Brain microvascular endothelial cell (primary cell): Measurements from ENCODE around the gene IRX6.

Experiments
- DNase-seq: peaks from one replicate; pipeline ENCODE4 v3.0.0-alpha.2; 2020
- H3K27ac ChIP-seq: fragments of 250-450 bp; sonication (Bioruptor Pico); 2 replicates; pipeline ENCODE4 v1.5.1; 2020; ENCODE audit warnings: mild to moderate bottlenecking, moderate library complexity
- H3K27me3 ChIP-seq: fragments of 250-450 bp; sonication (Bioruptor Pico); replicated peaks from 2 replicates; pipeline ENCODE4 v1.5.1; 2020; ENCODE audit warnings: mild to moderate bottlenecking
- H3K36me3 ChIP-seq: fragments of 250-450 bp; sonication (Bioruptor Pico); replicated peaks from 2 replicates; pipeline ENCODE4 v1.5.1; 2020; ENCODE audit warnings: mild to moderate bottlenecking
- H3K4me3 ChIP-seq: 2 replicates; pipeline ENCODE4 v1.5.1; 2011; ENCODE audit warnings: low read depth, mild to moderate bottlenecking, control low read depth, low read length, moderate library complexity
- in situ Hi-C: cut with HindIII; loops from 2 replicates; pipeline ENCODE4 v1.10.0; 2017; ENCODE audit warnings: low sequenced_read_pairs, low pct_ligation_motif_present
- TF ChIP-seq, protein P1 (sequence below): IDR thresholded peaks from 2 replicates; pipeline ENCODE4 v1.5.1; 2011; ENCODE audit warnings: low read depth, mild to moderate bottlenecking, moderate library complexity, low read length, control low read depth, inconsistent platforms; ENCODE audit errors: missing control alignments

The IRX6 gene

GRCh38 chr16:55323637-55324271, at the start of gene IRX6:
Gene IRX6, plus strand, starts transcription at chr16:55324203. Its CDS starts 889 bp downstream, at chr16:55325092.
- Histone ChIP-seq H3K27me3 (peaks cover 43% of the 10 kb centered on the region), H3K36me3 (no peaks in the 10 kb centered on the region), H3K27ac (no peak within 1 kb of the TSS), H3K4me3 (no peak within 1 kb of the TSS)
- in situ Hi-C loops, result no loop called here
- TF ChIP-seq, protein P1, sequence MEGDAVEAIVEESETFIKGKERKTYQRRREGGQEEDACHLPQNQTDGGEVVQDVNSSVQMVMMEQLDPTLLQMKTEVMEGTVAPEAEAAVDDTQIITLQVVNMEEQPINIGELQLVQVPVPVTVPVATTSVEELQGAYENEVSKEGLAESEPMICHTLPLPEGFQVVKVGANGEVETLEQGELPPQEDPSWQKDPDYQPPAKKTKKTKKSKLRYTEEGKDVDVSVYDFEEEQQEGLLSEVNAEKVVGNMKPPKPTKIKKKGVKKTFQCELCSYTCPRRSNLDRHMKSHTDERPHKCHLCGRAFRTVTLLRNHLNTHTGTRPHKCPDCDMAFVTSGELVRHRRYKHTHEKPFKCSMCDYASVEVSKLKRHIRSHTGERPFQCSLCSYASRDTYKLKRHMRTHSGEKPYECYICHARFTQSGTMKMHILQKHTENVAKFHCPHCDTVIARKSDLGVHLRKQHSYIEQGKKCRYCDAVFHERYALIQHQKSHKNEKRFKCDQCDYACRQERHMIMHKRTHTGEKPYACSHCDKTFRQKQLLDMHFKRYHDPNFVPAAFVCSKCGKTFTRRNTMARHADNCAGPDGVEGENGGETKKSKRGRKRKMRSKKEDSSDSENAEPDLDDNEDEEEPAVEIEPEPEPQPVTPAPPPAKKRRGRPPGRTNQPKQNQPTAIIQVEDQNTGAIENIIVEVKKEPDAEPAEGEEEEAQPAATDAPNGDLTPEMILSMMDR, result peak; percentile 24
- no peak for DNase-seq

GRCh38 chr16:55274391-55274790, 49.6 kb upstream of the IRX6 start:
- TF ChIP-seq, protein P1, result no peak
- Histone ChIP-seq H3K36me3 (no peaks in the 10 kb centered on the region), H3K27ac (no peak overlapping the region), H3K27me3 (no peaks in the 10 kb centered on the region), H3K4me3 (no peak overlapping the region)
- in situ Hi-C loops, result no loop called here
- DNase-seq, result no peak

DNA sequence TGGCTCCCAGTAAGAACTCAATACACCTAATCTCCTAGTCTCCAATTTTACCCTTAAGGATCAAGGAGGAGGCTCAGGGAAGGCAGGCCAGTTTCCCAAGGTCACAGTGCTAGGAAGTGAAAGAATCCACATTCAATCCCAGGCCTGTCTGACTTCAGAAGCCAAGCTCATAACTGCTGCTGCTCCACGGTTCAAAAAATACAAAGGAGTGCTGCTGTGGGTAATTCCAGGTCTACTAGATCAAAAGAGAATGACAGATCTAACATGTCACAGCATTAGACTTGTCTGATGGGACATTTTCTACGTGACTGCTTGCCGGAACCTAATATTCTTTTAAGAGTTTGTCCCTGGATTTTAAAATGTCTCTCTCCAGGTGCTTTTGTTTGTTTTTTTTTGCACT, 48.8 kb upstream of the IRX6 start:
- TF ChIP-seq, protein P1, result no peak
- Histone ChIP-seq H3K36me3 (no peaks in the 10 kb centered on the region), H3K4me3 (no peak overlapping the region), H3K27ac (no peak overlapping the region), H3K27me3 (no peaks in the 10 kb centered on the region)
- in situ Hi-C loops, result no loop called here
- no peak for DNase-seq

DNA sequence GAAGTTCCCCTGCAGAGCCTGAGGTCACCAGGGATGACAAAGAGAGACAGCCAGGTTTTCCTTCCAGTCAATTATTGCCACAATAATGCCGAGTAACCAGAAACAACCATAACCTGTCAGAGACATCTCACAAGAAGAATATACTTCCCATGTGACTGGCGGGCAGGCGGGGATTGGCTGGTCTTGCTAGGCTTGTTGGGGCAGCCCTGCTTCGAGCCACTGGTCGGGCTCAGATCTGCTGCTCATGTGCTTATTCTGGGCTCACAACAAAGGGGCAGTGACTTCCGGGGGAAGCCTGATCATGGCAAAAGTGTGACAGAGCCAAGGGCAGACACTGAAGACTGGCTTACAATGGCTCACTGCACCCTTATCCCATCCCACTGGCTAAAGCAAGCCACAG, 48.1 kb upstream of the IRX6 start:
- Histone ChIP-seq H3K4me3 (no peak overlapping the region), H3K36me3 (no peaks in the 10 kb centered on the region), H3K27me3 (no peaks in the 10 kb centered on the region), H3K27ac (no peak overlapping the region)
- DNase-seq, result no peak
- TF ChIP-seq, protein P1, result no peak
- in situ Hi-C loops, result no loop called here

GRCh38 chr16:55277536-55277935, 46.5 kb upstream of the IRX6 start:
- no peaks in the 10 kb centered on the region for H3K36me3 ChIP-seq
- no peaks in the 10 kb centered on the region for H3K27me3 ChIP-seq
- TF ChIP-seq, protein P1, result no peak
- H3K27ac ChIP-seq, result no peak overlapping the region
- no peak for DNase-seq
- in situ Hi-C loops, result no loop called here
- no peak overlapping the region for H3K4me3 ChIP-seq

GRCh38 chr16:55279598-55279997, 44.4 kb upstream of the IRX6 start:
- TF ChIP-seq, protein P1, result no peak
- H3K27ac ChIP-seq, result no peak overlapping the region
- no peak overlapping the region for H3K4me3 ChIP-seq
- in situ Hi-C loops, result no loop called here
- no peaks in the 10 kb centered on the region for H3K36me3 ChIP-seq
- no peaks in the 10 kb centered on the region for H3K27me3 ChIP-seq
- no peak for DNase-seq
